ENCODE results near the gene GNAS.
"Not testable (repeated sequence)": the region's sequence is repeated elsewhere in the genome, so short reads cannot be mapped to it uniquely, and the experiment has no call there.

Gene GNAS

DNA sequence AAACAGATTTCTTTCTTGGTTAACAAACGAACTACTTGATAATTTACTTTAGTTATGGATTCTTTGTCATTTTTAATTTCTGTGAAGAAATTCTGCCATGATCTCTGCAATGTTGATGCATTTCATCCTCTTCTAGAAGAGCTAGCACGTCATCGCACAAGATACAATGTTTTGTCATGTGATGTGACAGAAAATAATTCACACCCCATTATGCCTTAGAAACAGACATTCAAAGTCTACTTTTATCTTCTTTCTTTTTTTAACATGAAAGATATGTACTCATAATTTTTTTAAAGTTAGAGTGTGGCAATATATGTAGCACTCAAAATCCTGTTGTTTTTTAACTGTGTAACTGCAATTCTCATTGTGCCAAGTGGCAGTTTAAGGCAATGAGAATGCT, 89.0 kb downstream of the GNAS start:
- no peak for DNase-seq

- DNase-seq, result no peak
Observed at GRCh38 chr20:58942549-58942948, 90.0 kb downstream of the GNAS start.

DNA sequence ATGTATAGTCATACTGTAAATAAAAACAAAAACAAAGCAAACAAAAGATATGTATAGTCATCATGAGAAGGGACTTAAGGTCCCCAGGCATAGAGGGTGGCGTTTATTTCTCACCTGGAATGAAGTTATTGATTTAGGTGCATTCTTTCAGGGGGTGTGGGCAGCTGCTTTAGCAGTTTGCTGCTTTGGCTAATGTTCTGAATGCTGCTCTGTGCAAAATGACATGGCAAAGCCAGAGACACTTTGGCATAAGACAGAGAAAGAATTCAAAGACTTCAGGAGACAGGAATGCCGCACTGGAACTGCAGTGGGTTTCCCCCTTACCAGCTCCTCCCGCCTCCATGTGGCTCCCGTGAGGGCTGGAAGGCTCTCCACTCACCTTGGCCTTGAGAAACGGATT, 92.1 kb downstream of the GNAS start:
- DNase-seq, result no peak

DNA sequence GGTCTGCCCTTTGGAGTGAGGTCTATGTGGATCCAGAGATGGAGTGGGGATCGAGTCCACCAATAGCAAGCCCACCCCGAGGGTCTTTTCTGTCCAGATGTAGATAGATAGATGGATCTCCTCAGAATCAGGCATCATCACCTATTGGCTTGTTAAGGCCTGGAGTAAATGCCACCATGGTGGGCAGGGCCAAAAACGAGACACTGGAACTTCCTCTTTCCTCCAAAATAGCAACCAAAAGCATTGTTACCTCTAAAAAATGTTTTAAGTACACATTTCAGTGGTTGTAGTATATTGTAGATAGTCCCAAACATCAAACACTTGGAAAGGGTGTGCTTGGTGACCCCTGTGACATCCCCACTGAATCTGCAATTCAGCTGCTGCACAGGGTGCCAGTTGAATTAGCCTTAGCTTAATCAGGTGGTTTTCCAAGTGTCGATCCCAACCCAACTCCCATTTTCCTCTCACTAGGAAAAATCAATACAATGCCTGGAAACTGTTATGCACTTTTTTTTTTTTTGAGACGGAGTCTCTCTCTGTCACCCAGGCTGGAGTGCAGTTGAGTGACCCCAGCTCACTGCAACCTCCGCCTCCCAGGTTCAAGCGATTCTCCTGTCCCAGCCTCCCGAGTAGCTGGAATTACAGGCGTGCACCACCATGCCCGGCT, 93.6 kb downstream of the GNAS start:
- no peak for DNase-seq

- not testable (repeated sequence) for DNase-seq
Observed at GRCh38 chr20:58947797-58948388, 95.4 kb downstream of the GNAS start.

DNA sequence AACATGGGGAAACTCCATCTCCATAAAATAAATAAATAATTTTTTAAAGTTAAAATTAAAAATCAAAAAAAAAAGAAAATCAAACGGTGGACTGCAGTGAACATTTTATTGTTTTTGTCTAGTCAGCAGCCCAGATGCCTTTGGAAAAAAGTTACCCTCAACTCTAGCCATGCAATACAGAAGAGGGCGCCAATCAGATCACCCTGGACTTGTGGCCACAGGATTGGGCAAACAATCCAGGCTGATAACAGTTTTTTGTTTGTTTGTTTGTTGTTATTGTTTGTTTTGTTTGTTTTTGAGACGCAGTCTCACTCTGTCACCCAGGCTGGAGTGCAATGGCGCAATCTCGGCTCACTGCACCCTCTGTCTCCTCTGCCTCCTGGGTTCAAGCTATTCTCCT, 98.1 kb downstream of the GNAS start:
- DNase-seq, result no peak

- DNase-seq, result no peak
Observed at GRCh38 chr20:58953050-58953449, 100.5 kb downstream of the GNAS start.

DNA sequence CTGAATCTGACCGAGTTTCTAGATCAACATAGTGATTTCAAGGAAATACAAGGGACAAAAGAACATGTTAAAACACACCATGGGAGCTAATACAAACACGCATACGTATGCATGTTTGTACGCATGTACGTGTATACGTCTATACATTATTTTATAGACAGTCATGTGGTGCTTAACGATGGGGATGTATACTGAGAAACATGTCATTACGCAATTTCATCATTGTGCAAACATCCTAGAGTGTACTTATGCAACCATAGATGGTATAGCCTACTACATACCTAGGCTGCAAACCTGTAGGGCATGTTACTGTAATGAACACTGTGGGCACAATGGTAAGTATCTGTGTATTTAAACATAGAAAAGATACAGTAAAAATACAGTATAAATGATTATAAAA, 103.6 kb downstream of the GNAS start:
- DNase-seq, result no peak

DNA sequence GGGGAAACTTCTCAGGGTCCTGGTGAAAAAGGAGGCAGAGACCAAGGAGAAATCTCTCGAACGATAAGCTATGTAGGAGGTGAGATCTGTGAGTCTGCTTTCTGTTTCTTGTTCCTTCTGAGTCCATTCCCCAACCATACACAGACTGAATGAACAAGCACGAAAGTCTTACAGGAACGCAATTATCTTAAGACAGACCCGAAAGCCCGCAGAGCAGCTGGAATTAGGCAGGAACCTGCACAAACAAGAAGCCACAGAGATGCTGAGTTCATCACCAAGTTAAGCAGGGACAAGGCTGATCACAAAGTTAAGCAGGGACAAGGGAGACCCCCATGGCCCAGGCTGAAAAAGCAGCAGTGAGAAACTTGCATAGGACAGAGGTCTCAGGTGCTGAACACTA, 107.1 kb downstream of the GNAS start:
- DNase-seq, result no peak

All from activated CD4-positive, alpha-beta T cell treated with anti-CD3 and anti-CD28 coated beads, Interleukin-2, Interleukin-6, amounts not matched to agents 100 ng/mL and 50 ng/mL, durations not matched to agents 16 hours and 8 hours (primary cell).